Astrocyte (in vitro differentiated cells and primary cell): ENCODE measurements around the gene TEKT2.

ENCODE experiments used
- CTCF ChIP-seq: IDR thresholded peaks from 2 replicates; pipeline ENCODE4 v1.5.1; 2011; ENCODE audit warnings: low read depth, mild to moderate bottlenecking, inconsistent platforms, low read length, moderate library complexity; ENCODE audit not compliant: insufficient read depth
- EZH2 ChIP-seq: IDR thresholded peaks from 2 replicates; pipeline ENCODE4 v1.6.1; 2012; ENCODE audit warnings: mild to moderate bottlenecking, low read length, inconsistent platforms; ENCODE audit not compliant: insufficient read depth

- no peak for TF ChIP-seq CTCF
- TF ChIP-seq EZH2: no peak
Observed at GRCh38 chr1:36134031-36134430, 50.1 kb downstream of the TEKT2 start.
